GM10266 (cell line): ENCODE data around the gene FUT7.

Source experiments
- DNase-seq: peaks from one replicate; pipeline ENCODE4 v3.0.0; 2012; ENCODE audit errors: extremely low spot score
- TF ChIP-seq, protein P1 (sequence below): IDR thresholded peaks from 2 replicates; pipeline ENCODE4 v1.5.1; 2012; ENCODE audit warnings: mild to moderate bottlenecking, low read depth; ENCODE audit not compliant: control insufficient read depth, insufficient read depth; ENCODE audit errors: missing control alignments

FUT7 gene

DNA sequence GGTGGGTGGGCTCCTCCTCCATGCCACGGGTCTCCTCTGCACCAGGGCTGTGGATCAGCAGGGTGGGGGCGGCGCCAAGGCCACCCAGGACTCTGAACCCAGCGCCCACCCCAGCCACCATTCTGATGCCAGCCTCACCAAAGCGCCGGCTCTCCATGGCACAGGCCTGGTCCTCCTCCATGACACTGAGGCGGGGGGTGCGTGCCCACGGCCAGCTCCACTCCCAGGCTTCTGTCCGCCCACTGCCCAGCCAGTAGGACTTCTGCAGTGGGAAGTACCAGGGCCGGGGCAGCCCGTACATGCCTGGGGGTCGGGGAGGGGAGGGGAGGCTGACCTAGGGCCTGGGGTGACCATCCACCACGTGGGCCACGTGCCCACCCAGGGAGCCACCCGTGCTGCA lies 15.5 kb downstream of the FUT7 start:
- DNase-seq = no peak
- TF ChIP-seq, protein P1, sequence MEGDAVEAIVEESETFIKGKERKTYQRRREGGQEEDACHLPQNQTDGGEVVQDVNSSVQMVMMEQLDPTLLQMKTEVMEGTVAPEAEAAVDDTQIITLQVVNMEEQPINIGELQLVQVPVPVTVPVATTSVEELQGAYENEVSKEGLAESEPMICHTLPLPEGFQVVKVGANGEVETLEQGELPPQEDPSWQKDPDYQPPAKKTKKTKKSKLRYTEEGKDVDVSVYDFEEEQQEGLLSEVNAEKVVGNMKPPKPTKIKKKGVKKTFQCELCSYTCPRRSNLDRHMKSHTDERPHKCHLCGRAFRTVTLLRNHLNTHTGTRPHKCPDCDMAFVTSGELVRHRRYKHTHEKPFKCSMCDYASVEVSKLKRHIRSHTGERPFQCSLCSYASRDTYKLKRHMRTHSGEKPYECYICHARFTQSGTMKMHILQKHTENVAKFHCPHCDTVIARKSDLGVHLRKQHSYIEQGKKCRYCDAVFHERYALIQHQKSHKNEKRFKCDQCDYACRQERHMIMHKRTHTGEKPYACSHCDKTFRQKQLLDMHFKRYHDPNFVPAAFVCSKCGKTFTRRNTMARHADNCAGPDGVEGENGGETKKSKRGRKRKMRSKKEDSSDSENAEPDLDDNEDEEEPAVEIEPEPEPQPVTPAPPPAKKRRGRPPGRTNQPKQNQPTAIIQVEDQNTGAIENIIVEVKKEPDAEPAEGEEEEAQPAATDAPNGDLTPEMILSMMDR = no peak

DNA sequence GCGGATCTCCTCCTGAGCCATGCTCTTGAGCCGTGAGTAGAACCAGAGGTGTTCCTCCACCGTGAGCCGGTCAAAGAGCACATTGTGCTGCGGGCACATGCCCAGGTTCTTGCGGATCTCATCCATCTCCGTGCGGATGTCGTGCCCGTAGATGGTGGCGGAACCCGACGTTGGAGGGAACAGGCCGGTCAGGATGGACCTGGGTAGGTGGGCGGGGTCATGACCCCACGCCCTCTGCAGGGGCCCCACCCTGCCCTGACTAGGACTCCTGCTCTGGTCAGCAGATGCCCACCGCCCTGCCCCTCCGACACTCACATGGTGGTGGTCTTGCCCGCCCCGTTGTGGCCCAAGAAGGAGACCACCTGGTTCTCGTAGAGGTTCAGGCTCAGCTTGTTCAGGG lies 15.9 kb downstream of the FUT7 start:
- DNase-seq = no peak
- TF ChIP-seq, protein P1 = no peak

DNA sequence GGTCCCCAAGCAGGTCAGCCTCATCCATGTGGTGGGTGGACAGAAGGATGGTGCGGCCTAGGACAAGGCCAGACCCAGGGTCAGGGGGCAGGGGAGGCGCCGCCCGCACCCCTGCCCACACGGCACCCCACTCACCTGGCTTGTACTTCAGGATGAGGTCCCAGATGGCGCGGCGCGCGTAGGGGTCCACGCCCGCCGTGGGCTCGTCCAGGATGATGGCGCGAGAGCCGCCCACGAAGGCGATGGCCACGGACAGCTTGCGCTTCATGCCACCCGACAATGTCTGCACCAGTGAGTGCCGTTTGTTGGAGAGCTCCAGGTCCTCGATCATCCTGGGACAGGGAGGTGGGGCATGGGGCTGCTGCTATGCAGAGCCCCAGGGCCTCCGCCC lies 16.4 kb downstream of the FUT7 start:
- TF ChIP-seq, protein P1 = no peak
- DNase-seq = no peak

DNA sequence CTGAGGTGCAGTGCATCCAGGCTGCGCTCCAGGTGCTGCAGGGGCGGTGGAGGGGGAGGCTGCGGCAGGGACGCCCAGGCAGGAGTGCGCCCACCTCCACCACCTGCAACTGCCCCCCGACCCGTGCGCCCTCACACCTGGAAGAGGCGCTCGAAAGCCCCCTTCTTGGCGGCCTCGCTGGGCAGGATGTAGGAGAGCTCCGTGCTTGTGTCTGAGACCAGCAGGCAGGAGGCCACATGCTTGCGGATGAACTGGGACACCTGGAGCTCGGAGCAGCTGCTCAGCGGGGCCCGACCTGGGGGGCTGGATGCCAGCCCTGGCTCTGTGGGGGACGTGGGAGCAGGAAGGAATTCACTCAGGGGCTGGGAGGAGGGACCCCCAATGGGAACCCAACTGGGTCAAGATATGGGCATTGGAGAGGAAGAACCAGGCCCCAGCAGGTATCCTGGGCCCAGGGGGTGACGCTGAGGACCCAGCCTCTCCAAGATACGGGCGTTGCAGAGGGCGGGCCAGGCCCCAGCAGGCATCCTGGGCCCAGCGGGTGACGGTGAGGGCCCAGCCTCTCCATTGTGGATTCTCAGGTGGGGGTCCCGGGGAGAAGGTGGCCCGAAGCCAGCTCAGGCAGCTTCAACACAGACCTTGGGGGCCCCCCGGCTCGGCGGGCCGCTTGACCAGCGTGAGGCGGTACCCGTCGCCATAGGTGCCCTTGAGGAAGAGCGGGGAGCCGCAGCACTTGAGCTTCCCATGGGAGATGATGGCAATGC lies 16.9 kb downstream of the FUT7 start:
- TF ChIP-seq, protein P1 = no peak
- no peak for DNase-seq

DNA sequence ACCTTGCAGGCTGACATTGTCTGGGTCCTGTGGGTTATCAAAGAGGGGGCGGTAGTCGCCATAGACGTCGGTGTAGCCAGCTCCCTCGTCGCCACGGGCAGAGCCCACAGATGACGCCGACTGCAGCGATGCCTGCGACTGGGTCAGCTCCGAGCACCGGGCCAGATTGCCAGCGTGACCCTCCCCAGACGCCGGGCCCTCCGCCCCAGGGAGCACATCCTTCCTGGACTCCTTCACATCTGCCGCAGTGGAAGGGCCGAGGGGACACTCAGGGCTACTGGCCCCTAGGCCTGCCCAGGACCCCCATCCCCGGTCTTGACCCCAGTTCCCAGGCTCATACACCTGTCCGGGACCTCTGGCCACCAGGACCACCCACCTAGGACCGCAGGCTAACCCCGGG lies 17.7 kb downstream of the FUT7 start:
- no peak for DNase-seq
- TF ChIP-seq, protein P1 = no peak

DNA sequence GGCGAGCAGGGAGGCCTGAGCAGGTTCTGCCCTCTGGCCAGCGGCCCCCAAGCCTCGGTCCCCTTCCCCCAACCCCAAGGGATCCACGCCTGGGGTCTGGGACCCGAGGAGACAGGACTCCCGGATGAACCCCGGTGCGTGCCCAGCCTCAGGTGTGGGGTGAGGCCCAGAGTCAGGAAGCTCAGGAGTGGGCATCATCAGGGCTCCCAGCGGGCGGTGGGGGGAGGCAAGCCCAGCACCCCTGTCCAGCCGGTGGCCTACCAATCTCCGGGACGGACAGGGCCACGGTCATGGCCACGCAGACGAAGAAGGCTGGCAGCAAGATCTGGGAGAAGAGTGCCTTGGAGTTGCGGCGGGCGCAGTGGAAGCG lies 18.3 kb downstream of the FUT7 start:
- TF ChIP-seq, protein P1 = no peak
- DNase-seq = no peak

DNA sequence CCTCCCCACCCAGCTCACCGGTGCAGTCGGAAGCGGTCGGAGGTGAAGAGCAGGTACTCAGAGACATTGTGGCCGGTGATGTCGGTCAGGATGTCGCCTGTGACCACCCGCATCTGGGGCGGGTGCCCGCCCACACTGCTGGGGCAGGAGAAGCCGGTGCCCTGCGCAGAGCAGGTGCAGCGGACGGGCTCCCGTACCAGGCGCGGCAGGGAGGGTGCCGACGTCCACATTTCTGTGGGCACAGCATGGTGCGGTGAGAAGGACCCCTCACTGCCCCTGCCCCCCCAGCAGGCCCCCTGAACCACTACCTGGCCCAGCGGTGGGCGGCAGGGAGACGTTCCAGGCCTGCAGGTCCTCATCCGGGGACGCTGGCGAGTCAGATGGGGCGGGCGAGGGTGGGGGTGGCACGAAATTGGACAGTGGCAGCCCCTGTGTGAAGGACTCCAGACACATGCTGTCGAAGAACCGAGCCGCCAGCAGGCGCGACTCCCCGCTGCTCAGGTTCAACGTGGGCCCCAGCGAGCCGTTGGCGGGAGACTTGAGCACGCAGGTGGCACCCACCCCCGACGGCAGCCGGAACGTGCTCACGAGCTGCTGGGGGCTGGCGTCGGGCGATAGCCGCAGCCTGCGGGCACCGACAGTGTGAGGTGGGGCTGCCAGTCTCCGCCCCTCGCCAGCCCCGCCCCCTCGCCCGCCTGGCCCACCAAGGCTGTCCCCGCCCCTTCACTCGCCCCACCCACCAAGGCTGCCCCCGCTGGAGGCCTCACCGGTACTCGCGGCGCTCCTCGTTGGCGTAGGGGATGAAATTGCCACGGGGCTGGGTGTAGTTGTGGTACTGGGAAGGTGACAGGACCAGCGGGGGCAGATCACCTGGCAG lies 19.0 kb downstream of the FUT7 start:
- TF ChIP-seq, protein P1 = no peak
- no peak for DNase-seq
